IMR-90 (cell line): ENCODE measurements around the gene ARSA. TPM values are rescaled to one million over a fixed set of nuclear protein-coding genes. Genes with fewer than 3 reads are reported as not detected.

ENCODE experiments used
- ATAC-seq: fragments of 200-7000 bp; cut with Tn5 transposase; 2 replicates; pipeline ENCODE4 v1.9.1; 2020; ENCODE audit warnings: low read depth, mild to moderate bottlenecking, moderate library complexity
- BruUV-seq: library from RNA; stranded (reverse); fragments of 400-500 nt; replicated peaks from 2 replicates; lab custom pipeline; 2021; lab: Mats Ljungman, UMichigan
- CTCF ChIA-PET: fragments of 300-600 bp; formaldehyde crosslinking; extraction: SDS; loops from one replicate; lab custom pipeline; 2021; ENCODE audit warnings: antibody characterized with exemption; lab: Yijun Ruan, JAX
- POLR2A ChIA-PET: fragments of 300-600 bp; sonication (Branson Sonifier 250); formaldehyde crosslinking; loops from one replicate; lab custom pipeline; 2022; ENCODE audit warnings: antibody characterized with exemption; ENCODE audit not compliant: unreplicated experiment; lab: Charles Lee
- DNase-seq: peaks from one replicate; pipeline ENCODE4 v3.0.0; 2013
- H2AFZ ChIP-seq: replicated peaks from 2 replicates; pipeline ENCODE3; 2013; ENCODE audit warnings: low read length, mild to moderate bottlenecking; ENCODE audit not compliant: poor library complexity
- H2AK5ac ChIP-seq: 2 replicates; pipeline ENCODE4 v1.6.1; 2013; ENCODE audit warnings: low read depth, low read length, inconsistent platforms
- H2AK9ac ChIP-seq: replicated peaks from 2 replicates; pipeline ENCODE3; 2013; ENCODE audit warnings: mild to moderate bottlenecking, low read depth, low read length, moderate library complexity; ENCODE audit not compliant: poor library complexity
- H2BK120ac ChIP-seq: 2 replicates; pipeline ENCODE4 v1.6.1; 2013; ENCODE audit warnings: low read depth, low read length, inconsistent platforms
- H2BK15ac ChIP-seq: 3 replicates; pipeline ENCODE4 v1.6.1; 2013; ENCODE audit warnings: low read depth, low read length, inconsistent platforms
- H2BK20ac ChIP-seq: 2 replicates; pipeline ENCODE4 v1.6.1; 2013; ENCODE audit warnings: low read depth, mild to moderate bottlenecking, inconsistent platforms, low read length, moderate library complexity
- H2BK5ac ChIP-seq: 2 replicates; pipeline ENCODE4 v1.6.1; 2013; ENCODE audit warnings: mild to moderate bottlenecking, low read depth, low read length, inconsistent platforms; ENCODE audit not compliant: poor library complexity, severe bottlenecking
- H3K14ac ChIP-seq: replicated peaks from 2 replicates; pipeline ENCODE4 v1.6.1; 2013; ENCODE audit warnings: low read depth, low read length, inconsistent platforms
- H3K18ac ChIP-seq: 2 replicates; pipeline ENCODE4 v1.6.1; 2013; ENCODE audit warnings: low read depth, low read length, control low read depth
- H3K23ac ChIP-seq: 2 replicates; pipeline ENCODE4 v1.6.1; 2013; ENCODE audit warnings: low read depth, low read length, inconsistent platforms
- H3K27ac ChIP-seq: 2 replicates; pipeline ENCODE4 v1.5.1; 2013; ENCODE audit warnings: mild to moderate bottlenecking, control low read depth, low read length; ENCODE audit not compliant: insufficient read depth
- H3K27me3 ChIP-seq: 2 replicates; pipeline ENCODE4 v1.6.1; 2013; ENCODE audit warnings: low read length; ENCODE audit not compliant: control insufficient read depth, insufficient read depth
- H3K36me3 ChIP-seq: 2 replicates; pipeline ENCODE4 v1.6.1; 2013; ENCODE audit warnings: low read length, mixed read lengths; ENCODE audit not compliant: control insufficient read depth, insufficient read depth
- H3K4ac ChIP-seq: 2 replicates; pipeline ENCODE4 v1.6.1; 2013; ENCODE audit warnings: low read depth, low read length, inconsistent platforms
- H3K4me1 ChIP-seq: 2 replicates; pipeline ENCODE4 v1.6.1; 2013; ENCODE audit warnings: low read length, mixed read lengths; ENCODE audit not compliant: control insufficient read depth, insufficient read depth
- H3K4me2 ChIP-seq: 2 replicates; pipeline ENCODE4 v1.6.1; 2013; ENCODE audit warnings: low read depth, mild to moderate bottlenecking, control low read depth, low read length, moderate library complexity
- H3K4me3 ChIP-seq: 2 replicates; pipeline ENCODE4 v1.5.1; 2013; ENCODE audit warnings: low read depth, mild to moderate bottlenecking, control low read depth, low read length, moderate library complexity; ENCODE audit not compliant: insufficient read depth
- H3K56ac ChIP-seq: 2 replicates; pipeline ENCODE4 v1.6.1; 2013; ENCODE audit warnings: low read length, inconsistent platforms; ENCODE audit not compliant: insufficient read depth; ENCODE audit errors: extremely low read depth
- H3K79me1 ChIP-seq, 2 experiments: 2 replicates each; pipeline ENCODE4 v1.6.1; 2013; ENCODE audit warnings: low read length in 2 of 2, inconsistent platforms in 1 of 2, low read depth in 1 of 2
- H3K9ac ChIP-seq: 2 replicates; pipeline ENCODE4 v1.6.1; 2013; ENCODE audit warnings: low read depth, low read length, control low read depth
- H3K9me1 ChIP-seq: 2 replicates; pipeline ENCODE4 v1.6.1; 2013; ENCODE audit warnings: low read length, inconsistent platforms; ENCODE audit not compliant: insufficient read depth
- H3K9me3 ChIP-seq: 2 replicates; pipeline ENCODE4 v1.6.1; 2013; ENCODE audit warnings: low read length; ENCODE audit not compliant: control insufficient read depth, insufficient read depth
- H4K20me1 ChIP-seq: 2 replicates; pipeline ENCODE4 v1.6.1; 2013; ENCODE audit warnings: low read length, inconsistent platforms; ENCODE audit not compliant: insufficient read depth
- H4K5ac ChIP-seq: 2 replicates; pipeline ENCODE4 v1.6.1; 2013; ENCODE audit warnings: mild to moderate bottlenecking, low read depth, low read length, control low read depth
- H4K8ac ChIP-seq, 2 experiments: 2 replicates each; pipeline ENCODE4 v1.6.1; 2013; ENCODE audit warnings: low read depth in 2 of 2, low read length in 2 of 2, control low read depth in 1 of 2, inconsistent platforms in 1 of 2
- H4K91ac ChIP-seq: 2 replicates; pipeline ENCODE4 v1.6.1; 2013; ENCODE audit warnings: low read depth, low read length, inconsistent platforms; ENCODE audit not compliant: insufficient read depth
- BHLHE40 ChIP-seq: fragments of 150-350 bp; IDR thresholded peaks from 2 replicates; pipeline ENCODE4 v1.6.1; 2016; ENCODE audit warnings: mild to moderate bottlenecking, low read depth, low read length
- CEBPB ChIP-seq: IDR thresholded peaks from 2 replicates; pipeline ENCODE4 v1.6.1; 2012; ENCODE audit warnings: low read depth, low read length, improper control_type of control experiment
- CHD1 ChIP-seq: IDR thresholded peaks from 2 replicates; pipeline ENCODE4 v1.6.1; 2012; ENCODE audit warnings: low read depth, low read length, improper control_type of control experiment
- CTCF ChIP-seq: conservative IDR thresholded peaks from 2 replicates; pipeline ENCODE4 v1.5.1; 2012; ENCODE audit warnings: mild to moderate bottlenecking, low read depth, low read length, improper control_type of control experiment
- ELK1 ChIP-seq: fragments of 150-350 bp; IDR thresholded peaks from 2 replicates; pipeline ENCODE4 v1.6.1; 2016; ENCODE audit warnings: low read depth, mild to moderate bottlenecking, low read length, moderate library complexity, borderline replicate concordance
- FOS ChIP-seq: fragments of 150-350 bp; IDR thresholded peaks from 2 replicates; pipeline ENCODE4 v1.6.1; 2016; ENCODE audit warnings: low read depth, low read length
- MAFK ChIP-seq: IDR thresholded peaks from 2 replicates; pipeline ENCODE4 v1.6.1; 2012; ENCODE audit warnings: low read depth, low read length, improper control_type of control experiment
- MAZ ChIP-seq: IDR thresholded peaks from 2 replicates; pipeline ENCODE4 v1.6.1; 2012; ENCODE audit warnings: low read depth, mild to moderate bottlenecking, low read length, improper control_type of control experiment, moderate library complexity, borderline replicate concordance
- MXI1 ChIP-seq: IDR thresholded peaks from 2 replicates; pipeline ENCODE4 v1.6.1; 2012; ENCODE audit warnings: low read depth, mild to moderate bottlenecking, low read length, moderate library complexity, borderline replicate concordance
- NFE2L2 ChIP-seq: fragments of 150-350 bp; IDR thresholded peaks from 2 replicates; pipeline ENCODE4 v1.6.1; 2016; ENCODE audit warnings: low read depth, mild to moderate bottlenecking, low read length
- RAD21 ChIP-seq: IDR thresholded peaks from 2 replicates; pipeline ENCODE4 v1.6.1; 2012; ENCODE audit warnings: low read length, improper control_type of control experiment
- RCOR1 ChIP-seq: IDR thresholded peaks from 2 replicates; pipeline ENCODE4 v1.6.1; 2012; ENCODE audit warnings: mild to moderate bottlenecking, low read length, improper control_type of control experiment; ENCODE audit not compliant: insufficient replicate concordance
- RFX5 ChIP-seq: IDR thresholded peaks from 2 replicates; pipeline ENCODE4 v1.8.0; 2012; ENCODE audit warnings: low read depth, mild to moderate bottlenecking, low read length, moderate library complexity
- SMC3 ChIP-seq: fragments of 150-350 bp; IDR thresholded peaks from 2 replicates; pipeline ENCODE4 v1.6.1; 2016; ENCODE audit warnings: low read depth, mild to moderate bottlenecking, antibody characterized with exemption, low read length, moderate library complexity
- USF2 ChIP-seq: fragments of 150-350 bp; IDR thresholded peaks from 2 replicates; pipeline ENCODE4 v1.6.1; 2017; ENCODE audit warnings: mild to moderate bottlenecking, antibody characterized with exemption, low read length, low read depth
- WGBS, 2 experiments: methylation state at CpG; one replicate each; pipeline versions ENCODE4 v1.1.5 to v1.1.7; 2013; ENCODE audit warnings: missing lambda C conversion rate in 2 of 2; ENCODE audit not compliant: insufficient read length in 1 of 2; ENCODE audit errors: extremely low coverage in 2 of 2; 5-methylcytosine and 5-hydroxymethylcytosine counted together
- dilution Hi-C: fragments of 300-500 bp; cut with HindIII; formaldehyde crosslinking; loops from one replicate; pipeline ENCODE4 v1.14.3; 2018; ENCODE audit warnings: low sequenced_read_pairs; ENCODE audit not compliant: unreplicated experiment
- in situ Hi-C: fragments of 300-500 bp; cut with MboI; formaldehyde crosslinking; loops from 3 replicates; pipeline ENCODE4 v1.14.3; 2019; ENCODE audit warnings: low sequenced_read_pairs, inconsistent platforms, mixed read lengths
- intact Hi-C: fragments of 100-400 bp; cut with micrococcal nuclease; formaldehyde crosslinking; loops from 2 replicates; pipeline ENCODE4 v1.10.0; 2022
- polyA plus RNA-seq, 3 experiments: library from polyadenylated mRNA; depleted of rRNA; stranded (reverse); fragments of >200 nt; gene quantifications; 2 replicates each; pipeline ENCODE4 v1.2.3, GENCODE V29; 2012; ENCODE audit warnings: low replicate concordance in 1 of 3
- total RNA-seq: library from RNA; depleted of rRNA; stranded (reverse); fragments of >200 nt; gene quantifications from 2 replicates; pipeline ENCODE4 v1.2.3, GENCODE V29; 2012

Gene ARSA
- total and polyA plus RNA-seq, 2 of the 4 experiments (the other 2 are of a cell fraction), result 3.4 to 24.2 TPM

GRCh38 chr22:50612528-50613221, 15.3 kb downstream of the ARSA start:
- no peak overlapping the region for H3K4me3 ChIP-seq
- H2AFZ ChIP-seq, result no peak overlapping the region
- H2AK9ac ChIP-seq, result no peak overlapping the region
- H4K20me1 ChIP-seq, result no peaks in the 10 kb centered on the region; the same call in 1 of the 2 replicates
- no peaks in the 10 kb centered on the region for H3K36me3 ChIP-seq
- H3K27ac ChIP-seq, result no peak overlapping the region
- H2BK120ac ChIP-seq, result no peak overlapping the region
- no peaks in the 10 kb centered on the region for H3K9me1 ChIP-seq
- no peak overlapping the region for H2AK5ac ChIP-seq
- intact Hi-C loops (no loop called here), in situ Hi-C loops (no loop called here), dilution Hi-C loops (no loop called here)
- WGBS, 2 experiments, result 24% methylated on average over 13 of the region's 31 CpGs; no CpG with 5 or more reads in 1 of the 2 experiments
- H2BK20ac ChIP-seq, result no peak overlapping the region
- H3K56ac ChIP-seq, result no peak overlapping the region
- no peak overlapping the region for H2BK5ac ChIP-seq
- H3K23ac ChIP-seq, result no peak overlapping the region
- H3K4ac ChIP-seq, result no peak overlapping the region
- no peak overlapping the region for H3K9ac ChIP-seq
- CTCF ChIA-PET, result no interaction called here
- H3K4me2 ChIP-seq, result no peak overlapping the region
- BruUV-seq, result no TSS peak
- ATAC-seq, result no peak
- H3K79me1 ChIP-seq, result no peaks in the 10 kb centered on the region
- no peak overlapping the region for H2BK15ac ChIP-seq
- no peaks in the 10 kb centered on the region for H3K9me3 ChIP-seq
- no peaks in the 10 kb centered on the region for H3K4me1 ChIP-seq
- no peak overlapping the region for H4K91ac ChIP-seq
- H3K14ac ChIP-seq, result no peak overlapping the region
- H4K5ac ChIP-seq, result no peak overlapping the region
- no peak overlapping the region for H4K8ac ChIP-seq
- H3K18ac ChIP-seq, result no peak overlapping the region
- no peak for TF ChIP-seq CHD1
- no peak for TF ChIP-seq RAD21
- no peak for TF ChIP-seq USF2
- TF ChIP-seq MXI1, result no peak
- no peak for TF ChIP-seq NFE2L2
- TF ChIP-seq CTCF, result no peak
- TF ChIP-seq MAZ, result no peak
- no peak for TF ChIP-seq BHLHE40
- no peak for TF ChIP-seq SMC3
- no peak for TF ChIP-seq RCOR1
- no peak for TF ChIP-seq MAFK
- no peak for TF ChIP-seq CEBPB
- no peak for TF ChIP-seq RFX5
- TF ChIP-seq FOS, result no peak
- no peak for TF ChIP-seq ELK1
- H3K27me3 ChIP-seq, result peaks cover 46% of the 10 kb centered on the region
- POLR2A ChIA-PET, result no interaction called here
- DNase-seq, result no peak
